NK-92 treated with Interleukin-12 subunit alpha and Interleukin-12 subunit beta, amount 100 ng/mL, for 24 hours (cell line): Measurements from ENCODE around the gene KRT38.

Experiments used
- DNase-seq: peaks from one replicate; lab custom pipeline; 2025; lab: John Stamatoyannopoulos, UW

KRT38 gene

GRCh38 chr17:41440531-41441033, at the start of gene KRT38:
Gene KRT38 (minus strand): TSS chr17:41440983. CDS start chr17:41440921, 62 bp downstream.
- no peak for DNase-seq

GRCh38 chr17:41489531-41489930, 48.7 kb upstream of the KRT38 start, which contains the start of gene KRT36:
Gene KRT36 (minus strand): TSS chr17:41489910. CDS start chr17:41489864, 46 bp downstream.
- no peak for DNase-seq

GRCh38 chr17:41486809-41487530, 46.2 kb upstream of the KRT38 start:
- no peak for DNase-seq

- DNase-seq = no peak
These were observed 45.5 kb upstream of the KRT38 start for GRCh38 chr17:41486316-41486715.

- no peak for DNase-seq
These were observed 44.4 kb upstream of the KRT38 start for GRCh38 chr17:41484920-41485904.

GRCh38 chr17:41483991-41484826, 43.4 kb upstream of the KRT38 start:
- no peak for DNase-seq

GRCh38 chr17:41483531-41483930, 42.7 kb upstream of the KRT38 start:
- DNase-seq = no peak

- no peak for DNase-seq
These were observed 40.3 kb upstream of the KRT38 start, which contains the start of gene KRT35 for GRCh38 chr17:41481036-41481435. Gene KRT35 (minus strand): TSS chr17:41481151. CDS start chr17:41481097, 54 bp downstream.

GRCh38 chr17:41480581-41480980, 39.8 kb upstream of the KRT38 start:
- DNase-seq = no peak

- no peak for DNase-seq
These were observed 39.4 kb upstream of the KRT38 start for GRCh38 chr17:41480136-41480535.

- DNase-seq = no peak
These were observed 37.5 kb upstream of the KRT38 start for GRCh38 chr17:41478237-41478636.

- no peak for DNase-seq
These were observed 36.4 kb upstream of the KRT38 start for GRCh38 chr17:41476866-41477815.

- DNase-seq = no peak
These were observed 34.6 kb upstream of the KRT38 start for GRCh38 chr17:41475421-41475820.

GRCh38 chr17:41474863-41475262, 34.1 kb upstream of the KRT38 start:
- DNase-seq = no peak

GRCh38 chr17:41468346-41468745, 27.6 kb upstream of the KRT38 start:
- DNase-seq = no peak

GRCh38 chr17:41467561-41467960, 26.8 kb upstream of the KRT38 start:
- DNase-seq = no peak

- no peak for DNase-seq
These were observed 26.2 kb upstream of the KRT38 start, which contains the start of gene KRT32 for GRCh38 chr17:41466988-41467387. Gene KRT32 (minus strand): TSS chr17:41467386. CDS start chr17:41467325, 61 bp downstream.

GRCh38 chr17:41464682-41465081, 23.9 kb upstream of the KRT38 start:
- DNase-seq = no peak

- no peak for DNase-seq
These were observed 23.4 kb upstream of the KRT38 start for GRCh38 chr17:41464173-41464572.

- no peak for DNase-seq
These were observed 23.0 kb upstream of the KRT38 start for GRCh38 chr17:41463746-41464145.
